ENCODE measurements around the gene TUBGCP3.

TUBGCP3 gene, protein sequence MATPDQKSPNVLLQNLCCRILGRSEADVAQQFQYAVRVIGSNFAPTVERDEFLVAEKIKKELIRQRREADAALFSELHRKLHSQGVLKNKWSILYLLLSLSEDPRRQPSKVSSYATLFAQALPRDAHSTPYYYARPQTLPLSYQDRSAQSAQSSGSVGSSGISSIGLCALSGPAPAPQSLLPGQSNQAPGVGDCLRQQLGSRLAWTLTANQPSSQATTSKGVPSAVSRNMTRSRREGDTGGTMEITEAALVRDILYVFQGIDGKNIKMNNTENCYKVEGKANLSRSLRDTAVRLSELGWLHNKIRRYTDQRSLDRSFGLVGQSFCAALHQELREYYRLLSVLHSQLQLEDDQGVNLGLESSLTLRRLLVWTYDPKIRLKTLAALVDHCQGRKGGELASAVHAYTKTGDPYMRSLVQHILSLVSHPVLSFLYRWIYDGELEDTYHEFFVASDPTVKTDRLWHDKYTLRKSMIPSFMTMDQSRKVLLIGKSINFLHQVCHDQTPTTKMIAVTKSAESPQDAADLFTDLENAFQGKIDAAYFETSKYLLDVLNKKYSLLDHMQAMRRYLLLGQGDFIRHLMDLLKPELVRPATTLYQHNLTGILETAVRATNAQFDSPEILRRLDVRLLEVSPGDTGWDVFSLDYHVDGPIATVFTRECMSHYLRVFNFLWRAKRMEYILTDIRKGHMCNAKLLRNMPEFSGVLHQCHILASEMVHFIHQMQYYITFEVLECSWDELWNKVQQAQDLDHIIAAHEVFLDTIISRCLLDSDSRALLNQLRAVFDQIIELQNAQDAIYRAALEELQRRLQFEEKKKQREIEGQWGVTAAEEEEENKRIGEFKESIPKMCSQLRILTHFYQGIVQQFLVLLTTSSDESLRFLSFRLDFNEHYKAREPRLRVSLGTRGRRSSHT

DNA sequence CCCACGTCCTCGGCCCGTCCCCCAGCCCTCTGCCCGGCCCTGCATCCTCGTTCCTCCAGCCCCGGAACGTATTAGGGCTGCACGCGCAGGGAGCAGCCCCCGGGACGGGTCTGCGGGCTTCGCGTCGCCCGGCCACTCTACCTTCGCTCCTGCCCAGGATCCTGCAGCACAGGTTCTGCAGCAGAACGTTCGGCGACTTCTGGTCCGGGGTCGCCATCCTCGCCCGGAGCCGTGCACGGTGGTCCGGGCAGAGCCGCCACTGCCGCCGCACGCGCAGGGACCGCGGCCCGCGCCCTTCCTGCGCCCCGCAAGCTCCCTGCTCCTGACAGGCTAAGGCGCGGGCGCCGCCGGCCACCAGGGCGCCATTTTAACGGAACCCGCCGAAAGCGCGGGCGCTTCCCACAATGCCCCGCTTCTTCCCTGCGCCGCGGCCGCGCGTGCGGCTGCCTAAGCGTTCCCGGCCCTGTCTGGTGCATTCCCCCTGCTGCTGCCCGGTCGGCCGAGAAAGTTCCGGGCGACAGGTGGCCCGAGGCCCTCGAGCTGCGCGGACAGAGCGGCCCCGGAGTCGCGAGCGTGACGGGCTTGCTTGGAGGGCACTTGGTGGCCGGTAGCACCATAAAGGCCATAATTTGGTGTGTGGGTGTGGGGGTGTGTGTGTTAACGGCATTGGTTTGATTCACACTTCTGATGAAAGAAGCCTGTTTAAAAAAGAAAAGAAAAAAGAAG lies at the start of gene TUBGCP3:
TUBGCP3 (minus strand) TSS at position 390 of the 726 bp plus-strand sequence; CDS start at position 217, 173 bp downstream.
- H4K20me1 ChIP-seq (ENCODE audit: control insufficient read depth, insufficient read depth, low read depth, low read length) = no peaks in the 10 kb centered on the region
- no peaks in the 10 kb centered on the region for H3K9me3 ChIP-seq (ENCODE audit: control insufficient read depth, insufficient read depth, low read length)
- peak within 1 kb of the TSS; percentile 87 for H3K4me2 ChIP-seq (ENCODE audit: low read length)
- peaks cover 47% of the 10 kb centered on the region for H3K4me1 ChIP-seq (ENCODE audit: control insufficient read depth, low read length)
- no peaks in the 10 kb centered on the region for H3K27me3 ChIP-seq (ENCODE audit: control insufficient read depth, low read length)
- peaks cover 12% of the 10 kb centered on the region for H3F3A ChIP-seq (ENCODE audit: control insufficient read depth, insufficient read depth)
- H3K4me3 ChIP-seq (ENCODE audit: low read length) = peak within 1 kb of the TSS; percentile 96
- peaks cover 60% of the 10 kb centered on the region for H3K79me2 ChIP-seq (ENCODE audit: control insufficient read depth, low read length)
- H3K36me3 ChIP-seq (ENCODE audit: control insufficient read depth, low read length) = peaks cover 26% of the 10 kb centered on the region
- TF ChIP-seq EZH2phosphoT487 (IDR thresholded peaks at IDR 0.05; ENCODE audit: borderline replicate concordance, low read length) = no peak
- TF ChIP-seq, protein P1, sequence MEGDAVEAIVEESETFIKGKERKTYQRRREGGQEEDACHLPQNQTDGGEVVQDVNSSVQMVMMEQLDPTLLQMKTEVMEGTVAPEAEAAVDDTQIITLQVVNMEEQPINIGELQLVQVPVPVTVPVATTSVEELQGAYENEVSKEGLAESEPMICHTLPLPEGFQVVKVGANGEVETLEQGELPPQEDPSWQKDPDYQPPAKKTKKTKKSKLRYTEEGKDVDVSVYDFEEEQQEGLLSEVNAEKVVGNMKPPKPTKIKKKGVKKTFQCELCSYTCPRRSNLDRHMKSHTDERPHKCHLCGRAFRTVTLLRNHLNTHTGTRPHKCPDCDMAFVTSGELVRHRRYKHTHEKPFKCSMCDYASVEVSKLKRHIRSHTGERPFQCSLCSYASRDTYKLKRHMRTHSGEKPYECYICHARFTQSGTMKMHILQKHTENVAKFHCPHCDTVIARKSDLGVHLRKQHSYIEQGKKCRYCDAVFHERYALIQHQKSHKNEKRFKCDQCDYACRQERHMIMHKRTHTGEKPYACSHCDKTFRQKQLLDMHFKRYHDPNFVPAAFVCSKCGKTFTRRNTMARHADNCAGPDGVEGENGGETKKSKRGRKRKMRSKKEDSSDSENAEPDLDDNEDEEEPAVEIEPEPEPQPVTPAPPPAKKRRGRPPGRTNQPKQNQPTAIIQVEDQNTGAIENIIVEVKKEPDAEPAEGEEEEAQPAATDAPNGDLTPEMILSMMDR (IDR thresholded peaks at IDR 0.05; ENCODE audit: low read depth, low read length, poor library complexity, severe bottlenecking) = no peak
- no peaks in the 10 kb centered on the region; the same call in 1 of the 2 replicates for H3K9me2 ChIP-seq (replicated peaks; ENCODE audit: control insufficient read depth, low read length)
- peak within 1 kb of the TSS; percentile 79 for H3K27ac ChIP-seq (ENCODE audit: low read depth, low read length)

DNA sequence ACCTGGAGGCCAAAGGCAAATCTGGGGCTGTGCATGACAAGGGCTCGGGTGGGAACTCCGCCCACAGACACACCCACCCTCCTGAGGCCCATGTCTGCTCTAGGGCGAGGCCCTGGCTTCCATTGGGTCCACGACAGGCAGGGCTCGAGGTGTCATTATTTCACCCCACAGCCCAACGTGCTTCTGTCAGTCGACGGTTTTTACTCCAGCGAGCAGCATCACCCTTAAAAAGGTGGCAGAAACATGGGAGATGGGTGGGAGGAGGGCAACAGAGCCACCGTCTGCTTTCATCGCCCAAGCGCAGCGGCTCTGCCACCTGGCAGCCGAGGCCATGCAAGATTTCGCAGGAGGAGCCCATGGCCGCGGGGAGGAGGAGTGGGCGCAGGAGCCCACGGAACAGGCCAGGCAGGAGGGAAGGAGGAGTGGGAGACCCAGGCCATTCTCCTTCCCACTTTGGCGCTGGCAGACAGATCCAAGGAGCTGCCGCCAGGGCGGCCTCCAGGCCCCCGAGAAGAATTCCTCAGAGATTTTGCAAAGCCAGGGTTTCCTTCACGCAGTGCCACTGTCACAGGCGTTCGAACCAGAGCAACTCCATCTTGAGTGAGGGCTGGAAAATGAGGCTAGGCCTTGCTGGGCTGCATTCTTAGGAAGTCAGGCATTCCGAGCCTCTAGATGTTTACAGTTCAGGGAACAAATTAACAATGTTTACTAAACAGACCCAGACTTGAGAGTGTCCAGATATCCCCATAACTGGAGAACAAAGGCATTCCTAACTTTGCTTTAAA lies 49.3 kb upstream of the TUBGCP3 start:
- no peak for TF ChIP-seq EZH2phosphoT487 (IDR thresholded peaks at IDR 0.05; ENCODE audit: borderline replicate concordance, low read length)
- TF ChIP-seq, protein P1 (IDR thresholded peaks at IDR 0.05; ENCODE audit: low read depth, low read length, poor library complexity, severe bottlenecking) = no peak
- no peak overlapping the region for H3K4me2 ChIP-seq (ENCODE audit: low read length)
- no peaks in the 10 kb centered on the region for H3K36me3 ChIP-seq (ENCODE audit: control insufficient read depth, low read length)

DNA sequence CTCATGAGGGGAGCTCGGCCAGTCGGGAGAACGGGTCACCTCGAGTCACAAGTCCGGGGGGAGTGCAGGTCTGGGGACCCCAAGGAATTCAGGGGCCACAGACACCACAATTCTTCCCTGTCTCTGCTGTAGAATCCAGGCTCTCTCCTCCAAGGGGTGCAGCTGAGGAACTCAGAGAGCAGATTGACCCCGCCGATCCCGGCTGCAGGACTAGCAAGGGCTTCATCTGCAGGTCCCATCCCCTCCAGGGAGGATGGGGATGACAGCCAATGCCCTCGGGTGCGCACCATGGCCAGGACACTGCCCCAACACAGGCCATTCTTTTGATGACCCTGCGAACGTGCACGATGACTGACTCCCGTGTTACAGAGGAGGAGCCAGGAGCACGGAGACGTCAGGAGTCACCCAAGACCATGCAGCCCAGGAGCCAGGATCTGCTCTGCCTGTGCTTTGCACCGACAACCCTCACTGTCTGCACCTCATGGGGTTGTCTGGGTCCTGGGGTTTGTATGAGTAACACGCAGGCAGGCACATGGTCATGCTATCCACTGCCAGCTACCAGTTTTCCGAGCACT lies 48.5 kb upstream of the TUBGCP3 start:
- Histone ChIP-seq H3K9me2 (replicated peaks; ENCODE audit: control insufficient read depth, low read length) (no peaks in the 10 kb centered on the region), H3K9me3 (ENCODE audit: control insufficient read depth, insufficient read depth, low read length) (no peaks in the 10 kb centered on the region), H3K4me3 (ENCODE audit: low read length) (no peak overlapping the region), H3F3A (ENCODE audit: control insufficient read depth, insufficient read depth) (no peaks in the 10 kb centered on the region), H3K36me3 (ENCODE audit: control insufficient read depth, low read length) (no peaks in the 10 kb centered on the region), H3K27me3 (ENCODE audit: control insufficient read depth, low read length) (peaks cover 19% of the 10 kb centered on the region), H3K4me2 (ENCODE audit: low read length) (no peak overlapping the region), H3K27ac (ENCODE audit: low read depth, low read length) (no peak overlapping the region), H3K79me2 (ENCODE audit: control insufficient read depth, low read length) (no peaks in the 10 kb centered on the region), H3K4me1 (ENCODE audit: control insufficient read depth, low read length) (peaks cover 3% of the 10 kb centered on the region; the same call in 1 of the 2 replicates), H4K20me1 (ENCODE audit: control insufficient read depth, insufficient read depth, low read depth, low read length) (no peaks in the 10 kb centered on the region)
- TF ChIP-seq EZH2phosphoT487 (IDR thresholded peaks at IDR 0.05; ENCODE audit: borderline replicate concordance, low read length) = no peak
- TF ChIP-seq, protein P1 (IDR thresholded peaks at IDR 0.05; ENCODE audit: low read depth, low read length, poor library complexity, severe bottlenecking) = no peak

More for the DNA sequence above, 49.3 kb upstream of the TUBGCP3 start:
- no peaks in the 10 kb centered on the region for H3K9me3 ChIP-seq (ENCODE audit: control insufficient read depth, insufficient read depth, low read length)
- no peak overlapping the region for H3K4me3 ChIP-seq (ENCODE audit: low read length)
- peaks cover 18% of the 10 kb centered on the region for H3K27me3 ChIP-seq (ENCODE audit: control insufficient read depth, low read length)
- no peaks in the 10 kb centered on the region for H3F3A ChIP-seq (ENCODE audit: control insufficient read depth, insufficient read depth)
- no peak overlapping the region for H3K27ac ChIP-seq (ENCODE audit: low read depth, low read length)
- no peaks in the 10 kb centered on the region for H3K9me2 ChIP-seq (replicated peaks; ENCODE audit: control insufficient read depth, low read length)
- H3K79me2 ChIP-seq (ENCODE audit: control insufficient read depth, low read length) = no peaks in the 10 kb centered on the region
- H4K20me1 ChIP-seq (ENCODE audit: control insufficient read depth, insufficient read depth, low read depth, low read length) = no peaks in the 10 kb centered on the region
- peaks cover 10% of the 10 kb centered on the region; the same call in 1 of the 2 replicates for H3K4me1 ChIP-seq (ENCODE audit: control insufficient read depth, low read length)

All from DOHH2 (cell line).